ENCODE results near the gene MTMR2.
"Not testable (repeated sequence)": the region's sequence is repeated elsewhere in the genome, so short reads cannot be mapped to it uniquely, and the experiment has no call there.

MTMR2 gene

DNA sequence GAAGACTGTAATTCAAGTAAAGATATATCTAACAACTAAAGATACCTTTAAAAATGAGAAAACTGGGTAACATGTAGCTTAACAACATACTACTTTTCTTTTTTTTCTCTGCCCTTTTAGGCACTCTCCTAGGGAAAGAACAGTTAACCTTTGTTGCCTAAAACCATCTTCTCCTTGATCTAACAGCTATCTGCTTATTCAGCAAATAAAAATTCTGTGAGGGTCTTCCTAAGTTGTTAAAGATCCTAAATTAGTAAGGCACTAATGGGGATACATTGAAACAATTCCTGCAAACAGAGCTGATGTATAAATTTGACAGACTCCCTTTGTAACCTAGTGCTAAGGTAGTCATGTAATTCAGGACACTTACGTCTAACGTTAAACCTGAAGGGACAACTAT is 39.1 kb downstream of the MTMR2 start:
- DNase-seq (ENCODE audit: low spot score) = no peak

GRCh38 chr11:95884376-95884775 is 39.5 kb downstream of the MTMR2 start:
- no peak for DNase-seq (ENCODE audit: low spot score)

DNA sequence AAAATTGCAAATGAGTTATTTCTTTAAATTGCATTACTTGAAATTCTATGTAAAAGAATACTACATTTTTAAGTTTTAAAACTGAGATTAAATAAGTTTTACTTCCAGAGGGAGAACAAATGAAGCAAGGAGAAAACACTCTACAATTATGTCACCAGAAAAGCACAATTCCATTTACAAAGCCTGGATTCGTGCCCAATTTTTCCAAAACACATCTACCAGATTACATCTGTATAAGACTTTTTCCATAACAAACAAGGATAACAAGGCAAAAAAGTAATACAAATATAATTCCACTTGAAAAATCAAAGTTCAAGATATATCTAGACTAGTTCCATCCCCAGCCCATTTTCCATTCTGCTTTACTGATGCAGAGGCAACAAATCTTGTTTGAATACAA is 40.5 kb downstream of the MTMR2 start:
- DNase-seq (ENCODE audit: low spot score) = no peak

- DNase-seq (ENCODE audit: low spot score) = no peak
These were observed 46.6 kb downstream of the MTMR2 start for GRCh38 chr11:95877291-95877690.

DNA sequence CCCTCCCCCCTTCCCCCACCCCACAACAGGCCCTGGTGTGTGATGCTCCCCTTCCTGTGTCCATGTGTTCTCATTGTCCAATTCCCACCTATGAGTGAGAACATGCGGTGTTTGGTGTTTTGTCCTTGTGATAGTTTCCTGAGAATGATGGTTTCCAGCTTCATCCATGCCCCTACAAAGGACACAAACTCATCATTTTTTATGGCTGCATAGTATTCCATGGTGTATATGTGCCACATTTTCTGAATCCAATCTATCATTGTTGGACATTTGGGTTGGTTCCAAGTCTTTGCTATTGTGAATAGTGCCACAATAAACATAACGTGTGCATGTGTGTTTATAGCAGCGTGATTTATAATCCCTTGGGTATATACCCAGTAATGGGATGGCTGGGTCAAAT is 53.0 kb downstream of the MTMR2 start:
- not testable (repeated sequence) for DNase-seq (ENCODE audit: low spot score)

- DNase-seq (ENCODE audit: low spot score) = no peak
These were observed 56.8 kb downstream of the MTMR2 start for GRCh38 chr11:95867105-95867504.

DNA sequence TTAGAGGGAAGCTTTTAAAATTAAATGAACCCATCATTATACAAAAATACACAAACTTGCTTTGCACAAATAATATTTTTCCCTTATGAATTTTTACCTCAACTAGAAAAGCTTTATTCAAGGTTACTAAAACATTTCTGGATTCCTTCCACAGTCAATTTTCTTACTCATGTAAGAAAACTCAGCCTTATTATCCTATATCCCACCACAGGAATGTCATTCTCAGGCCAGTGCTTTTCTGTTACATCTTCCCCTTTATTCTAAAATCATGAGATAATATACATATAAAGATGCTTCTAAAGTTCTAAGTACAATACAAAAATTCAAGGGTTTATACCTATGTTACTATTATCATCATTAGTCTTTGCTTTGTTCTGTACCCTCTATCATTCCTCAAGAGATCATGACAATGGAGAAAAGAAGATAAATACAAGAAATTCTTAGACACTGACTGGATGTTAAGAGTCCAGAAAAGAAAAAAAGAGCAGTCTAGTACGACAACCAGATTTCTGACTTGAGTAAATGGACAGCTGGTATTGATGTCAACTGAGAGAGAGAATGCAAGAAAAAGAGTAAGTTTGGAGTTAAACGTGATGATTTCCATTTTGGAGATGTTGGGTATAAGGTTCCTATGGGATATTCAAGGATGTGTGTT is 60.3 kb downstream of the MTMR2 start:
- no peak for DNase-seq (ENCODE audit: low spot score)

DNA sequence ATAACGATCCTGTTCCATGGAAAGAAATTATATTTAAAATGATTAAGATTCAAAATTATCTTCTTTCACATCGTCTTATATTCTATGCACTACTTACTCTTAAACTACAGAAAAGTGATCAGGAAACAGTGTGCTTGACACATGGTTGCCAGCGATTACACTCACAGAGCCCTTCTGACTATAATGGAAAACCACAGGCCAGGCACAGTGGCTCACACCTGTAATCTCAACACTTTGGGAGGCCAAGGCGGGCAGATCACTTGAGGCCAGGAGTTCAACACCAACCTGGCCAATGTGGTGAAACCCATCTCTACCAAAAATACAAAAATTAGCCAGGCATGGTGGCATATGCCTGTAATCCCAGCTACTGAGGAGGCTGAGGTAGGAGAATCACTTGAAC is 63.9 kb downstream of the MTMR2 start:
- not testable (repeated sequence) for DNase-seq (ENCODE audit: low spot score)

DNA sequence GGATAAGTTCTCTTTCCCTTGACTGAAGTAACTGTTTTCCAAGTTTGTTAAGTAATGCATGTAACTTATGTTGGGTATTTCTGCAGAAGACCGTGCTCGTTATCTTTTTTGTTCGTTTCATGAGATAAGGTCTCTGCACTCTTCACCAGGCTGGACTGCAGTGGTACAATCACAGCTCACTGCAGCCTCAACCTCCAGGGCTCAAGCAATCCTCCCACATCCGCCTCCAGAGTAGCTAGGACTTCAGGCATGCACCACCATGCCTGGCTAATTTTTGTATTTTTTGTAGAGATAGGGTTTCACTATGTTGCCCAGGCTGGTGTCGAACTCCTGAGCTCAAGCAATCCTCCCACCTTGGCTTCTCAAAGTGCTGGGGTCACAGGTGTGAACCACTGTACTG is 69.5 kb downstream of the MTMR2 start:
- DNase-seq (ENCODE audit: low spot score) = not testable (repeated sequence)

DNA sequence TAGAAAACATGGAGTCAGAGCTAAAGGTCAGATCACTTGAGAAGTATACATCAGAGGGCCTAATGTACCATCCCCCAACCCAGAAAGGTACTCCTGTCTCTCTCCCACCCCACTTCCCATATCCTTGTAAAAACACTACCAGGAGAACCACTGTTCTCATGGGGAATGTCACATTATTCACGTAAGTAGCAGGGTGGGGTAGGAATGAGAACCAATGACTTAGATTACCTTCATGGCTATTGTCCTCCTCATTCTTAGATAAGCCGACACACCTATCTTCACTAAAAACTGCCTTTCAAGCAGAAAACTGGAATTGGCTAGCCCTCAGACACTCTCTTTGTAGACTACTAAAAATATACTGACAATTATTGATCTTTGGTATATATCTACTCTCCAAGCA is 70.0 kb downstream of the MTMR2 start:
- DNase-seq (ENCODE audit: low spot score) = no peak

DNA sequence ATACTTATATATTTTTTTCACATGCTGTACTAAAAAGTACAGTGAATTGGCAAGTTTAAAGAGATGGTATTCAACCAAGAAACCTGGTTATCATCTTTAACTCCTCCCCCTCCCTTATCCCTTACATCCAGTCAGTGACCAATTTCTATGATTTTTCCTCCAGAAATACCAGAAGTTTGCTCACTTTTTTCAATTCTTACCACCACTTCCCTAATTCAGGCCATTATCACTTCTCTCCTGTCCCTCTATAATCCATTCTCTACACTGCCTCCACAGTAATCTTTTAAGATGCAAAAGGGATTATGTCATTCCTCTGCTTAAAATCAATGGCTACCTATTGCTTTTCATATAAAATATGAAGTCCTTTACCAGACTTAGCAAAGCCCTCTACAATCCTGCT is 70.8 kb downstream of the MTMR2 start:
- no peak for DNase-seq (ENCODE audit: low spot score)

- no peak for DNase-seq (ENCODE audit: low spot score)
These were observed 73.8 kb downstream of the MTMR2 start for GRCh38 chr11:95850137-95850536.

DNA sequence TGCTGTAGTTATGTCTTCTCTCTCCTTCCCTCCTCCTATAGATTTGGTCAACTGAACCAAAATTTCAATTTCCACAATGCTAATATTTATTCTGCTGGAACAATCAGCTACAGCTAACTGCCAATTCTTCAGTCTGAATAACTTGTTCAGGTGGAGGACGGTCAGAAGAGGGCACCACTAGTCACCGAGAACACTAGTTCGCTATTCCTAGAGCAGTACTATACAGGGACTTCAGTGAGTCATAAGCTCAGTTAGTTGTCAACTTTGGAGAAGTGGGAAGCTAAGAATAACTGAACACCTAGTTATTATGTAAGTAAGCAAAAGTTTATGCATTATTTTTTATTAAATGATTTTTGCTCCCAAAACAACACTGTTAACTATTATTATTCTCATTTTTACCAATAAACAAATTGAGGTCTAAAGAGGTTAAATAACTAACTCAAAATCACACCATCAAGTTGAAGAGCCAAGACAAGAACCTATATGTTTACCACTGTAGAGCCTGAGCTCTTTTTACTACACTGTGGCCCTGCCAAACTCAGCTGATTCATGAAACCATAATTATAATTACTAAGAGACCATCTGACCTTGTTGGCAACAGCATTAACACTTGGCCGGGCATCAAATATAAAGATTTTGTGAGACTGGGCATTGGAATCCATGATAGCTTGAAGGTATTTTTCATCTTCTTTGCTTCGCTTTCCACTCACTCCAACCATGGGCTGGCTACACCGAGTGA is 74.7 kb downstream of the MTMR2 start:
- DNase-seq (ENCODE audit: low spot score) = peak; percentile 82

- no peak for DNase-seq (ENCODE audit: low spot score)
These were observed 78.7 kb downstream of the MTMR2 start for GRCh38 chr11:95845167-95845566.

- peak; percentile 88 for DNase-seq (ENCODE audit: low spot score)
These were observed 88.0 kb downstream of the MTMR2 start for GRCh38 chr11:95835768-95836488.

GRCh38 chr11:95835351-95835750 is 88.6 kb downstream of the MTMR2 start:
- DNase-seq (ENCODE audit: low spot score) = no peak

DNA sequence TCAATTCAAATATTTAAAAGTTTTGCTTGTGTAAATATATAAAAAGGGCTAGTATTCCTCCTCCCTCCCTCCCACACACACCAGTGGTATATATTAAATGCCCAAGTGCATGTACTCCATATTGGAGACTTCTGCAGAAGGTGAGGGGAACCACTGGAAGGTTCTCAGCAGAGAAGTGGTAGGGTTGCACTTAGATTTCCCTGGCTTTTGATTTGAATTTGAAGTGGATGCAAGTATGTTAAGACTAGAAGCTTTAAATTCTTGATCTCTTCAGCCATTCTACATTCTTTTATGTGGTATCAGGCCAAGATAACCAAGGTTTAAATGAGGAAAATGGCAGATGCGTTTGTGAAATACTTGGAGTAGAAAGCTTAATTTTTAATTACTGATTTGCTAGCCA is 90.5 kb downstream of the MTMR2 start:
- DNase-seq (ENCODE audit: low spot score) = no peak

- peak; percentile 21 for DNase-seq (ENCODE audit: low spot score)
These were observed 91.1 kb downstream of the MTMR2 start for GRCh38 chr11:95832763-95833162.

- DNase-seq (ENCODE audit: low spot score) = peak; percentile 88
These were observed 92.6 kb downstream of the MTMR2 start for GRCh38 chr11:95831198-95831883.

DNA sequence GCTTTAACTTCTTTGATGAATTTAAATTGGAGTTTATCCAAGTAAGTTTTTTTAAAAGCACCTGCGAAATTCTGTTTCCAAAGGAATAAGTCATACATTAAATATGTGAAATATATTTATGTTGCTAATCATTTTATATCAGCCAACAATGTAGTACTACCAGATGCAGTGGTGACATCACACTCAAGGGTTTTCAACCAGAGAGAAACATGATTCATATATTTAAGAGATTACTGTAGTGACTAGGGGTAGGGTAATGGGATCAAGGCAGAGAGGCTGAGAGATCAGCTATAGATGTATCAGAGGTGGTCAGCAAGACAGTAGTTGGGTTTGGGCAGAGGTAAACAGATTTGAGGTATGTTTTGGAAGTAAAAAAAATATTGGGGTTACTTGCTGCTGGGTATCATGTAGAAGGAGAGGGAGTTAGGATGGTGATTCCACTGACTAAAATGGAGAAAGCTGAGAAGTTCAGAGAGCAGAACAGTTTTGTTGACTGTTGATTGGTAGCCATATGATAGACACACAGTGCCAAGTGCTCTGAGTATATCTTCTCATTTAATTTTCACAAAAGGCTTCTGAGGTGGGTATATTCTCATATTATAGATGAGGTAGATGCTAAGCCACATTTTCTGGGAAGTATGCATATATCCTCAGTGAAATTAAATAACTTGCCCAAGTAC is 94.2 kb downstream of the MTMR2 start:
- no peak for DNase-seq (ENCODE audit: low spot score)

GRCh38 chr11:95827696-95828095 is 96.2 kb downstream of the MTMR2 start:
- no peak for DNase-seq (ENCODE audit: low spot score)

GRCh38 chr11:95821640-95822039 is 102.3 kb downstream of the MTMR2 start:
- no peak for DNase-seq (ENCODE audit: low spot score)

All from SW480 (cell line).